HCEC 1CT (cell line): ENCODE results near the gene CARD8.

ENCODE experiments used
- DNase-seq: peaks from one replicate; pipeline ENCODE4 v3.0.0-alpha.2; 2017

Gene CARD8

GRCh38 chr19:48169578-48169938 lies 86.2 kb downstream of the CARD8 start:
- DNase-seq = peak; percentile 40

GRCh38 chr19:48168689-48169088 lies 87.0 kb downstream of the CARD8 start:
- no peak for DNase-seq

GRCh38 chr19:48158210-48158790 lies 97.4 kb downstream of the CARD8 start:
- no peak for DNase-seq
